C4-2B (cell line): ENCODE measurements around the gene MEN1.

Experiments
- CTCF ChIP-seq: fragments of 450-650 bp; conservative IDR thresholded peaks from 2 replicates; pipeline ENCODE4 v1.5.1; 2017; ENCODE audit warnings: mild to moderate bottlenecking
- ZFX ChIP-seq: fragments of 450-650 bp; IDR thresholded peaks from 2 replicates; pipeline ENCODE4 v1.6.1; 2017

- TF ChIP-seq CTCF (no peak), ZFX (no peak)
These were observed 24.6 kb upstream of the MEN1 start for GRCh38 chr11:64834723-64835615.
